ENCODE results near the gene HSPA1A. TPM values are rescaled to one million over a fixed set of nuclear protein-coding genes. Genes with fewer than 3 reads are reported as not detected.
"Not testable (repeated sequence)": the region's sequence is repeated elsewhere in the genome, so short reads cannot be mapped to it uniquely, and the experiment has no call there.

Gene HSPA1A
- total and polyA plus RNA-seq, 12 donors = 48.5 to 261 (median 183) TPM

DNA sequence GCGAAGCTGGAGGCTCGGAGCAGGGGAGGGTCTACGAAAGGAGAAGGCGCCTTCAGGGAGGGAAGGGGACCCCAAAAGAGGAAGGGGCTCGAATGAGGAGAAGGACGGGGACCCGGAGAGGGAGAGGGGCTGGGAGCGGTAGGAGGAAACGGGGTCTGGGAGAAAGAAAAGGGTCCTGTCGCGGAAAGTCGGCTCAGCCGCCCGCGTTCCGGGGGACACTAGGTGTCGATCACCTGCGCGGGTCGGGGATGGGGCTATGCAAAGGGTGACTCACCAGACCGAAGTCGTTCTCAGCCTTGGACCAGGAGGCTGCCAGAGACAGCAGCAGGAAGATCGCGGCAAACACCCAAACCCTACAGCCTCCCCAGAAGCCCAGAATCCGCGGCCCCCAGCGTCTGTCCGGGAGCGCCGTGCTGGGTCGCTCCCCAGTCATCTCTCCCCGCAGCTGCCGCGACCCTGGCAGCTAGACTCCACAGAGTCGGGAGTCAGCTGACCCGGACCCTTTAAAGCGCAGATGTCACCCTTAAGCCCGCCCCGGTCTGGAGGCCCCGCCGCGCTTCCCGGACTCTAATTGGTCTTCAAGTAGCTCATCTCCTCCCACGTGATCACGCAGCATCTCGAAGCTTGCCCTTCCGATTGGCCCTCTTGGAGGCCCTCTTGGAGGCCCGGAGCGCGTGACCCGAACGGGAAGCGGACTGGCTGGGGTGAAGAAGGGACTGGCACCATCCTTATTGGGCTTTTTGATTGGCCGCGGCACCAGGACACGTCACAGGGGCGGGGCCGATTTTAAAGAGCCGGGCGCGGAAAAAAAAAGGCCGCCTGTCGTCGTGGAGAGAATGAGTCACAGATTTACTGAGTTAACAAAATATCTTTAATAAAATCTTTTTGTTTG, 47.2 kb downstream of the HSPA1A start, which contains the start of gene NEU1:
TSS of gene NEU1 (minus strand) at position 478 of the 892 bp plus-strand sequence. CDS start at position 433, 45 bp downstream.
- peak; percentile 97 to 99 for TF ChIP-seq POLR2A (IDR thresholded peaks at IDR 0.05)
- TF ChIP-seq, protein P1, sequence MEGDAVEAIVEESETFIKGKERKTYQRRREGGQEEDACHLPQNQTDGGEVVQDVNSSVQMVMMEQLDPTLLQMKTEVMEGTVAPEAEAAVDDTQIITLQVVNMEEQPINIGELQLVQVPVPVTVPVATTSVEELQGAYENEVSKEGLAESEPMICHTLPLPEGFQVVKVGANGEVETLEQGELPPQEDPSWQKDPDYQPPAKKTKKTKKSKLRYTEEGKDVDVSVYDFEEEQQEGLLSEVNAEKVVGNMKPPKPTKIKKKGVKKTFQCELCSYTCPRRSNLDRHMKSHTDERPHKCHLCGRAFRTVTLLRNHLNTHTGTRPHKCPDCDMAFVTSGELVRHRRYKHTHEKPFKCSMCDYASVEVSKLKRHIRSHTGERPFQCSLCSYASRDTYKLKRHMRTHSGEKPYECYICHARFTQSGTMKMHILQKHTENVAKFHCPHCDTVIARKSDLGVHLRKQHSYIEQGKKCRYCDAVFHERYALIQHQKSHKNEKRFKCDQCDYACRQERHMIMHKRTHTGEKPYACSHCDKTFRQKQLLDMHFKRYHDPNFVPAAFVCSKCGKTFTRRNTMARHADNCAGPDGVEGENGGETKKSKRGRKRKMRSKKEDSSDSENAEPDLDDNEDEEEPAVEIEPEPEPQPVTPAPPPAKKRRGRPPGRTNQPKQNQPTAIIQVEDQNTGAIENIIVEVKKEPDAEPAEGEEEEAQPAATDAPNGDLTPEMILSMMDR (IDR thresholded peaks at IDR 0.05) = no peak
- Histone ChIP-seq H3K27me3 (no peaks in the 10 kb centered on the region), H3K27ac (peak within 1 kb of the TSS; percentile 74 to 96 (median 94)), H3K9me3 (replicated peaks in 1 of 3) (no peaks in the 10 kb centered on the region), H3K4me1 (replicated peaks in 1 of 2) (peaks cover 3 to 21% of the 10 kb centered on the region in 2 donors), H3K4me3 (peak within 1 kb of the TSS; percentile 64 to 81 (median 74)), H3K36me3 (replicated peaks in 1 of 2) (peaks cover 0 to 33% of the 10 kb centered on the region in 2 donors)
- WGBS, 4 donors = 0 to 1% (median 1%) methylated on average over 36 to 64 of the region's 64 CpGs
- intact Hi-C loops (cut with DNase I) = no loop called here
- peak; percentile 100 for DNase-seq

DNA sequence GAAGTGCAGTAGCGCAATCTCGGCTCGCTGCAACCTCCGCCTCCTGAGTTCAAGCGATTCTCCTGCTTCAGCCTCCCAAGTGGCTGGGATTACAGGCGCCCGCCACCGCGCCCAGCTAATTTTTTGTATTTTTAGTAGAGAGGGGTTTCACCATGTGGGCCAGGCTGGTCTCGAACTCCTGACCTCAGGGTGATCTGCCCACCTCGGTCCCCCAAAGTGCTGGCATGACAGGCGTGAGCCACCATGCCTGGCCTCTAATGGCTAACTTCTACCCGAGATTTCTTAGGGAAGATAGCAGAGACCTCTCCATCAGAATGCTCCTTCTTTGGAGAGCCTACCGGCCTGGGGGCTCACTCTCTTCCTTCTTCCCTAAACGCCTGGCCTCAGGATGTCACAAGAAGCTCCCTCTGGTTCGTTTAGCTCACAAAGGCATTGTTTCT, 48.8 kb downstream of the HSPA1A start:
- Histone ChIP-seq H3K27ac (peak overlapping the region; percentile 69 to 96 (median 90)), H3K4me1 (replicated peaks in 1 of 2) (peaks cover 3 to 21% of the 10 kb centered on the region in 2 donors), H3K36me3 (replicated peaks in 1 of 2) (peaks cover 0 to 17% of the 10 kb centered on the region in 2 donors), H3K4me3 (peak overlapping the region in 2 of 4 donors; percentile 29 to 55)
- H3K9me3 ChIP-seq (replicated peaks in 1 of 3); DNase-seq; intact Hi-C loops (cut with DNase I); H3K27me3 ChIP-seq: not testable (repeated sequence)
- WGBS, 4 donors = 9 to 24% (median 13%) methylated on average over 12 to 16 of the region's 16 CpGs

DNA sequence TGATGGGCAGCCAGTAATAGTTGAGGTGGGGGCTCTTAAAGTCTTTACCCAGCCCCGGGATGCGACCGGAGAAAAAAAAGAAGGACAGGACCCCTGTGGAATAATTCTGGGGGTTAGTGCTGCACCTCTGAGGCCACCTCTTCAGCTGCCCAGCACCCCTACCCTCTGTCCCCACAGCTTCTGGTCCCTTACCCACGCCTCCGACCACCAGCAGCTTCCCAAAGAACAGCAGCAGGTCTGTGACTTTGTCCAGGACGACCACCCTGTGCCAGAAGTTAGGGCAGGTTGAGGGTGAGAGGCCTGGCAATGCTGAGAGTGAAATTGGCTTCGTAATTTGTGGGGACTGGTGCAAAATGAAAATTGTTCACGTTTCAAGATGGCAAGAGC, 49.5 kb downstream of the HSPA1A start:
- DNase-seq = no peak

DNA sequence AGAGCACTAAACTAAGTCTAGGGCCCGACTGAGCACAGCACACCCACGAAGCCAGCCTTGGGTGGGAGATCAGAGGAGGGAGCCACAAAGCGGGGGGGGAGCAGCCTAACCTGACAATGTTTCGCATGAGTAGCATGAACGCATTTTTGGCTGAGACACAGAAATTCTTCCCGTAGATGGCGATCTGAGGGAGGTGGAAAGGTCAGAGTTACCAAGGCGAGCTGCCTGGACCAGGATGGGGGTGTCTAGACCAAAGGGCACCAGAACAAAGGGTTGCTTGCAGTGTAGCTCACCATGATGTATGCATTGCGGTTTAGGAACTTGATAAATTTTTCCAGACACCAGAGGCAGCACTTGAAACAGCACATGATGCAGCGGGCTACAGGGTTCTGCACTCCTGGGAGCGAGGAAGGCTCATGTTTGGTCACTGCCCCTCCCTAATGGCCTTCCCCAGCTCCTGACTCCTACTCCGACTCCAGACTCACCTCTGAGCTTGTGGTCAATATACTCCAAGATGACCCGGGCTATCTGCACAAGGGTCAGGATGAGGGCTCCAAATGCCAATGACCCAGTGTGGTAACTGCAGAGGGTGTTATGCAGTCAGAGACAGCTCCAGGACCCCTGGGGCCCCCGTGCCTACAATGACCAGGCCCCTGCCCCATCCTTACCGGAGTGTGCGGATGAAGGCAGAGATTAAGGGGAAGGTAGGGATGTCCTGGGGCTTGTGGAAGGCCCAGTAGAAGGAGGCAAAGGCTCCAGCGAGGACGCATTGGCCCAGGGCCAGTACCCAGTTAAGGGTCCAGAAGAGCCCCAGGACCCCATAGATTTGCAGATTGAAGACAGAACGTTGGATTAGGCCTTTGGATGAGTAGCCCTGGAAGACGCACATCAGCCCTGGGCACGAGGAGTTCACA, 50.1 kb downstream of the HSPA1A start:
- no peak for DNase-seq
- Histone ChIP-seq H3K27ac (no peak overlapping the region), H3K4me1 (replicated peaks in 1 of 2) (peaks cover 7 to 26% of the 10 kb centered on the region in 2 donors), H3K36me3 (replicated peaks in 1 of 2) (peaks cover 0 to 4% of the 10 kb centered on the region in 2 donors), H3K4me3 (no peak overlapping the region), H3K9me3 (replicated peaks in 1 of 3) (no peaks in the 10 kb centered on the region), H3K27me3 (no peaks in the 10 kb centered on the region)
- TF ChIP-seq, protein P1 (IDR thresholded peaks at IDR 0.05) = no peak
- TF ChIP-seq POLR2A (IDR thresholded peaks at IDR 0.05) = no peak
- WGBS, 4 donors = 83 to 86% (median 85%) methylated on average over 18 to 21 of the region's 21 CpGs
- intact Hi-C loops (cut with DNase I) = no loop called here

More for the DNA sequence above, 49.5 kb downstream of the HSPA1A start:
- TF ChIP-seq, protein P1 (IDR thresholded peaks at IDR 0.05) = no peak
- TF ChIP-seq POLR2A (IDR thresholded peaks at IDR 0.05) = no peak
- Histone ChIP-seq H3K9me3 (replicated peaks in 1 of 3) (no peaks in the 10 kb centered on the region), H3K27ac (no peak overlapping the region), H3K27me3 (no peaks in the 10 kb centered on the region), H3K4me3 (no peak overlapping the region), H3K4me1 (replicated peaks in 1 of 2) (peaks cover 3 to 21% of the 10 kb centered on the region in 2 donors), H3K36me3 (replicated peaks in 1 of 2) (peaks cover 0 to 11% of the 10 kb centered on the region in 2 donors)
- 82 to 96% (median 90%) methylated on average over 8 of the region's 8 CpGs for WGBS, 4 donors
- intact Hi-C loops (cut with DNase I) = no loop called here

Small RNAs within 50 kb of the gene (small RNA-seq; reads per million reads assigned to genes)
- gene RF00019 = 0 reads per million in 2 donors
- 950 to 1,089 reads per million in 2 donors for gene SNORD48
- gene SNORD52 = 0 reads per million in 2 donors

Other genes starting within 250 kb of the HSPA1A start
Only the 30 nearest of the 40 such genes appear.
- gene BAG6, start 162.9 kb upstream of the HSPA1A start, total RNA-seq = 100 to 1,000 TPM; 113 to 336 (median 299) TPM
- 100 to 1,000 TPM; 170 to 799 (median 668) TPM for gene BAG6, start 162.9 kb upstream of the HSPA1A start, polyA plus RNA-seq
- gene APOM, start 159.6 kb upstream of the HSPA1A start, total RNA-seq = 1 to 10 TPM in 8 of 9 donors, not detected in 1; 2.3 to 4.7 (median 3.7) TPM
- 10 to 100 TPM in 2 of 3 donors, 1 to 10 TPM in 1; 6.4 to 18.2 (median 10.7) TPM for gene APOM, start 159.6 kb upstream of the HSPA1A start, polyA plus RNA-seq
- gene C6orf47, start 154.8 kb upstream of the HSPA1A start, total RNA-seq = 10 to 100 TPM; 23.8 to 37.0 (median 27.2) TPM
- 10 to 100 TPM; 17.9 to 23.6 (median 20.0) TPM for gene C6orf47, start 154.8 kb upstream of the HSPA1A start, polyA plus RNA-seq
- gene GPANK1, start 150.5 kb upstream of the HSPA1A start, total RNA-seq = 10 to 100 TPM; 10.2 to 61.2 (median 16.9) TPM
- gene GPANK1, start 150.5 kb upstream of the HSPA1A start, polyA plus RNA-seq = 10 to 100 TPM in 2 of 3 donors, 1 to 10 TPM in 1; 7.4 to 18.3 (median 17.6) TPM
- 100 to 1,000 TPM; 142 to 324 (median 177) TPM for gene CSNK2B, start 149.5 kb upstream of the HSPA1A start, total RNA-seq
- 100 to 1,000 TPM; 171 to 239 (median 236) TPM for gene CSNK2B, start 149.5 kb upstream of the HSPA1A start, polyA plus RNA-seq
- gene LY6G5B, start 145.6 kb upstream of the HSPA1A start, total RNA-seq = 10 to 100 TPM in 1 of 9 donors, 1 to 10 TPM in 6, under 1 TPM in 2; 0.48 to 13.3 (median 3.4) TPM
- gene LY6G5B, start 145.6 kb upstream of the HSPA1A start, polyA plus RNA-seq = 10 to 100 TPM in 1 of 3 donors, 1 to 10 TPM in 2; 4.2 to 13.4 (median 8.1) TPM
- gene LY6G5C, start 134.5 kb upstream of the HSPA1A start, total RNA-seq = 1 to 10 TPM in 5 of 9 donors, under 1 TPM in 3, not detected in 1; 0.39 to 2.5 (median 1.8) TPM
- gene LY6G5C, start 134.5 kb upstream of the HSPA1A start, polyA plus RNA-seq = 1 to 10 TPM in 2 of 3 donors, under 1 TPM in 1; 0.75 to 3.6 (median 3.1) TPM
- 10 to 100 TPM; 48.0 to 64.4 (median 54.9) TPM for gene ABHD16A, start 112.2 kb upstream of the HSPA1A start, total RNA-seq
- gene ABHD16A, start 112.2 kb upstream of the HSPA1A start, polyA plus RNA-seq = 10 to 100 TPM; 38.7 to 73.1 (median 62.9) TPM
- under 1 TPM in 1 of 9 donors, not detected in 8; 0.44 TPM for gene LY6G6F, start 108.7 kb upstream of the HSPA1A start, total RNA-seq
- gene LY6G6F, start 108.7 kb upstream of the HSPA1A start, polyA plus RNA-seq = not detected
- gene LY6G6D, start 100.2 kb upstream of the HSPA1A start, total RNA-seq = not detected
- gene LY6G6D, start 100.2 kb upstream of the HSPA1A start, polyA plus RNA-seq = not detected
- not detected for gene LY6G6C, start 93.8 kb upstream of the HSPA1A start, total RNA-seq
- gene LY6G6C, start 93.8 kb upstream of the HSPA1A start, polyA plus RNA-seq = not detected
- under 1 TPM in 2 of 9 donors, not detected in 7; 0.22 to 0.65 TPM for gene MPIG6B, start 92.2 kb upstream of the HSPA1A start, total RNA-seq
- gene MPIG6B, start 92.2 kb upstream of the HSPA1A start, polyA plus RNA-seq = under 1 TPM in 2 of 3 donors, not detected in 1; 0.07 to 0.08 TPM
- gene DDAH2, start 86.2 kb upstream of the HSPA1A start, total RNA-seq = 10 to 100 TPM; 21.1 to 52.7 (median 31.5) TPM
- gene DDAH2, start 86.2 kb upstream of the HSPA1A start, polyA plus RNA-seq = 100 to 1,000 TPM in 2 of 3 donors, 1 to 10 TPM in 1; 6.4 to 202 (median 138) TPM
- gene CLIC1, start 79.0 kb upstream of the HSPA1A start, total RNA-seq = 100 to 1,000 TPM; 176 to 426 (median 217) TPM
- gene CLIC1, start 79.0 kb upstream of the HSPA1A start, polyA plus RNA-seq = 100 to 1,000 TPM; 109 to 252 (median 146) TPM
- gene MSH5, start 75.5 kb upstream of the HSPA1A start, total RNA-seq = 10 to 100 TPM in 3 of 9 donors, 1 to 10 TPM in 6; 3.0 to 16.7 (median 5.9) TPM
- 10 to 100 TPM in 2 of 3 donors, 1 to 10 TPM in 1; 3.6 to 24.5 (median 16.8) TPM for gene MSH5, start 75.5 kb upstream of the HSPA1A start, polyA plus RNA-seq
- 1 to 10 TPM in 1 of 9 donors, under 1 TPM in 3, not detected in 5; 0.46 to 2.3 (median 0.84) TPM for gene SAPCD1, start 52.9 kb upstream of the HSPA1A start, total RNA-seq
- gene SAPCD1, start 52.9 kb upstream of the HSPA1A start, polyA plus RNA-seq = 10 to 100 TPM in 1 of 3 donors, 1 to 10 TPM in 1, under 1 TPM in 1; 0.75 to 17.2 (median 6.0) TPM
- gene VWA7, start 38.2 kb upstream of the HSPA1A start, total RNA-seq = 1 to 10 TPM in 2 of 9 donors, under 1 TPM in 7; 0.17 to 2.3 (median 0.36) TPM
- 1 to 10 TPM in 2 of 3 donors, under 1 TPM in 1; 0.74 to 8.1 (median 1.1) TPM for gene VWA7, start 38.2 kb upstream of the HSPA1A start, polyA plus RNA-seq
- 10 to 100 TPM; 15.0 to 90.8 (median 54.9) TPM for gene VARS1, start 19.8 kb upstream of the HSPA1A start, total RNA-seq
- gene VARS1, start 19.8 kb upstream of the HSPA1A start, polyA plus RNA-seq = 10 to 100 TPM; 58.6 to 74.6 (median 59.2) TPM
- gene LSM2, start 8.6 kb upstream of the HSPA1A start, total RNA-seq = 10 to 100 TPM; 29.2 to 61.3 (median 43.5) TPM
- gene LSM2, start 8.6 kb upstream of the HSPA1A start, polyA plus RNA-seq = 10 to 100 TPM; 28.0 to 55.2 (median 42.8) TPM
- 1 to 10 TPM in 8 of 9 donors, under 1 TPM in 1; 0.79 to 4.3 (median 1.9) TPM for gene HSPA1L, start 260 bp upstream of the HSPA1A start, total RNA-seq
- gene HSPA1L, start 260 bp upstream of the HSPA1A start, polyA plus RNA-seq = 1 to 10 TPM; 1.0 to 5.3 (median 1.1) TPM
- gene HSPA1B, start 12.2 kb downstream of the HSPA1A start, total RNA-seq = 100 to 1,000 TPM; 156 to 424 (median 265) TPM
- 100 to 1,000 TPM in 1 of 3 donors, 10 to 100 TPM in 2; 29.0 to 102 (median 38.6) TPM for gene HSPA1B, start 12.2 kb downstream of the HSPA1A start, polyA plus RNA-seq
- 100 to 1,000 TPM; 101 to 178 (median 118) TPM for gene NEU1, start 47.3 kb downstream of the HSPA1A start, total RNA-seq
- 10 to 100 TPM; 57.8 to 94.7 (median 85.9) TPM for gene NEU1, start 47.3 kb downstream of the HSPA1A start, polyA plus RNA-seq
- gene SLC44A4, start 63.5 kb downstream of the HSPA1A start, total RNA-seq = 10 to 100 TPM in 7 of 9 donors, 1 to 10 TPM in 2; 1.2 to 30.1 (median 16.4) TPM
- 1 to 10 TPM; 4.7 to 7.7 (median 5.1) TPM for gene SLC44A4, start 63.5 kb downstream of the HSPA1A start, polyA plus RNA-seq
- 10 to 100 TPM; 22.5 to 67.6 (median 43.1) TPM for gene EHMT2, start 82.2 kb downstream of the HSPA1A start, total RNA-seq
- 100 to 1,000 TPM in 1 of 3 donors, 10 to 100 TPM in 2; 16.8 to 107 (median 59.4) TPM for gene EHMT2, start 82.2 kb downstream of the HSPA1A start, polyA plus RNA-seq
- 10 to 100 TPM in 1 of 9 donors, 1 to 10 TPM in 6, under 1 TPM in 2; 0.69 to 14.5 (median 3.3) TPM for gene ZBTB12, start 86.5 kb downstream of the HSPA1A start, total RNA-seq
- gene ZBTB12, start 86.5 kb downstream of the HSPA1A start, polyA plus RNA-seq = 1 to 10 TPM; 1.7 to 4.8 (median 2.6) TPM
- 100 to 1,000 TPM in 1 of 9 donors, 10 to 100 TPM in 7, 1 to 10 TPM in 1; 4.6 to 107 (median 38.8) TPM for gene C2, start 112.2 kb downstream of the HSPA1A start, total RNA-seq
- 10 to 100 TPM; 13.3 to 25.0 (median 19.0) TPM for gene C2, start 112.2 kb downstream of the HSPA1A start, polyA plus RNA-seq
- gene CFB, start 130.6 kb downstream of the HSPA1A start, total RNA-seq = 100 to 1,000 TPM in 2 of 9 donors, 10 to 100 TPM in 6, under 1 TPM in 1; 0.78 to 166 (median 23.2) TPM
- gene CFB, start 130.6 kb downstream of the HSPA1A start, polyA plus RNA-seq = 10 to 100 TPM; 10.2 to 76.4 (median 60.6) TPM
- gene NELFE, start 143.4 kb downstream of the HSPA1A start, total RNA-seq = 100 to 1,000 TPM in 3 of 9 donors, 10 to 100 TPM in 6; 64.4 to 107 (median 94.5) TPM
- gene NELFE, start 143.4 kb downstream of the HSPA1A start, polyA plus RNA-seq = 100 to 1,000 TPM in 2 of 3 donors, 10 to 100 TPM in 1; 89.9 to 117 (median 106) TPM
- 100 to 1,000 TPM in 4 of 9 donors, 10 to 100 TPM in 5; 29.9 to 231 (median 80.4) TPM for gene SKIC2, start 143.6 kb downstream of the HSPA1A start, total RNA-seq
- gene SKIC2, start 143.6 kb downstream of the HSPA1A start, polyA plus RNA-seq = 100 to 1,000 TPM in 2 of 3 donors, 10 to 100 TPM in 1; 38.8 to 330 (median 243) TPM
- gene DXO, start 156.6 kb downstream of the HSPA1A start, total RNA-seq = 10 to 100 TPM; 19.9 to 57.1 (median 44.6) TPM
- gene DXO, start 156.6 kb downstream of the HSPA1A start, polyA plus RNA-seq = 100 to 1,000 TPM in 1 of 3 donors, 10 to 100 TPM in 2; 38.7 to 102 (median 83.7) TPM

All from adrenal gland (tissue), 12 donors.